A549 treated with CpdA at 1 μM for 4 hours (cell line): ENCODE data around the gene PRTN3. TPM values are rescaled to one million over a fixed set of nuclear protein-coding genes. Genes with fewer than 3 reads are reported as not detected.

Experiments used
- total RNA-seq: library from RNA; stranded (reverse); fragments of 200-300 nt; extraction: Qiagen RNA extraction; gene quantifications from 5 replicates; pipeline ENCODE4 v1.2.3, GENCODE V29; 2022; ENCODE audit warnings: low read depth

Gene PRTN3, protein sequence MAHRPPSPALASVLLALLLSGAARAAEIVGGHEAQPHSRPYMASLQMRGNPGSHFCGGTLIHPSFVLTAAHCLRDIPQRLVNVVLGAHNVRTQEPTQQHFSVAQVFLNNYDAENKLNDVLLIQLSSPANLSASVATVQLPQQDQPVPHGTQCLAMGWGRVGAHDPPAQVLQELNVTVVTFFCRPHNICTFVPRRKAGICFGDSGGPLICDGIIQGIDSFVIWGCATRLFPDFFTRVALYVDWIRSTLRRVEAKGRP
- total RNA-seq, result 0.21 to 0.36 TPM (median 0.29 TPM) in 4 of 5 replicates, not detected in the other

DNA sequence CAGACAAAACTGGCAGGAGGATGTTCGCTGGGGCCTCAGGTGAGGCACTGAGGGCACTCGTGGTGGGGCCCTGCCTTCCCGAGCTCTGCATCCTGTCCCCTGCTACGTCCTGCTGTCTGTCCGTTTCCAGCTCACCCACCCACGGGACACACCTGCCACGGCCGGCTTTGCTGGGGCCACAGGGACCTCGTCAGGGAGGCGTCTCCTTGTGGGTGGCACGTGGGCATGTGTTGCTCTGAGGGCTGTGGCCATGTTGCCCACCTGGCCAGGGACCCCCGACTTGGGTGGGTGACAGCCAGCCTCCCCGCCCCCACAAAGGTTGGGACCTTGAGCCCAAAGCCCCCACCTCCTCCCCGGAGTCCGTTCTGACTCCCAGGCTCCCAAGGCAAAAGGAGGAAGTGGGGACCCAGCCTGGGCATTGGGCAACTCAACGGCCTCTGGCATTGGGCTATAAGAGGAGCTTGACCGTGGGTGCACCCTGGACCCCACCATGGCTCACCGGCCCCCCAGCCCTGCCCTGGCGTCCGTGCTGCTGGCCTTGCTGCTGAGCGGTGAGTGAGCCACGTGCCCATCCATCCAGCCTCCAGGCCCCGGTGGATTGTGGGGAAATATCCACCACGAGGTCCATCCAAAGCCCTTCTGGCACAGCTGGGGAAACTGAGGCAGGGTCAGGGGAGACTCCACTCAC lies at the start of gene PRTN3:
TSS of gene PRTN3 (plus strand) at position 481 of the 688 bp plus-strand sequence. CDS start at position 491, 10 bp downstream.

DNA sequence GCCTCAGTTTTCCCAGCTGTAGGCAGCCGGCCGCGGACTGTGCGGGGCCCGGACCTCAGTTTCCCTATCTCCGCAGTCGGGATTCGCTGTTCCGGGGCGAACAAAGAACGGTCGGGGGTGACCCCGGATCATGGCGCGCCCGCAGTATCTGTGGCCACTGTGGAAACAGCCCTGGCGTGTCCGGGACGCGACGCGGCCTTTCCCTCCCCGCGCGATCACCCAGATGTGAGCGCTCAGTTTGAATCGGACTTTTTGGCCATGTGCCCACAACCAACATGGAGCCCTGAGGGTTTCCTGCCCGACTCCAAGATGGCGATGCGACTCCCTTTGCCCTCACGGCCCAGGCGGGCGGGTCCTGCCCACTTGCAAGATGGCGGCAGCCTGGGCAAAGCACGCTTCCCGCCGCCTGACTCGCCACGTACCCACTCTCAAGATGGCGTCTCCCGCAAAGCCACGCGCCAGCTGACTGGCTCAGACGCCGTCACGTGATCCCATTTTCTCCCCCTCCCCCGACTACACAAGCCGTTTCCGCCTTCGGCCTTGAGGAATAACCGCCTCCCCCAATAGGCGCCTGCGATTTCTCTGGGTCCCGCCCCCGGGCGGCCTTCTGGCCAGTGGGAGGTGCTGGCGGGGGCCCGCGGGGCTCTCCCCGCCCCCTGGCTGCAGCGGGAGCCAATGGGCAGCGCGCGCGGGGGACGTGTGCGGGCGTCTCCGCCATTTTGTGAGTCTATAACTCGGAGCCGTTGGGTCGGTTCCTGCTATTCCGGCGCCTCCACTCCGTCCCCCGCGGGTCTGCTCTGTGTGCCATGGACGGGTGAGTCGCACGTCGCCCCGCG lies 43.9 kb upstream of the PRTN3 start, which contains the start of gene PTBP1:
TSS of gene PTBP1 (plus strand) at position 761 of the 836 bp plus-strand sequence. CDS start at position 807, 46 bp downstream.

DNA sequence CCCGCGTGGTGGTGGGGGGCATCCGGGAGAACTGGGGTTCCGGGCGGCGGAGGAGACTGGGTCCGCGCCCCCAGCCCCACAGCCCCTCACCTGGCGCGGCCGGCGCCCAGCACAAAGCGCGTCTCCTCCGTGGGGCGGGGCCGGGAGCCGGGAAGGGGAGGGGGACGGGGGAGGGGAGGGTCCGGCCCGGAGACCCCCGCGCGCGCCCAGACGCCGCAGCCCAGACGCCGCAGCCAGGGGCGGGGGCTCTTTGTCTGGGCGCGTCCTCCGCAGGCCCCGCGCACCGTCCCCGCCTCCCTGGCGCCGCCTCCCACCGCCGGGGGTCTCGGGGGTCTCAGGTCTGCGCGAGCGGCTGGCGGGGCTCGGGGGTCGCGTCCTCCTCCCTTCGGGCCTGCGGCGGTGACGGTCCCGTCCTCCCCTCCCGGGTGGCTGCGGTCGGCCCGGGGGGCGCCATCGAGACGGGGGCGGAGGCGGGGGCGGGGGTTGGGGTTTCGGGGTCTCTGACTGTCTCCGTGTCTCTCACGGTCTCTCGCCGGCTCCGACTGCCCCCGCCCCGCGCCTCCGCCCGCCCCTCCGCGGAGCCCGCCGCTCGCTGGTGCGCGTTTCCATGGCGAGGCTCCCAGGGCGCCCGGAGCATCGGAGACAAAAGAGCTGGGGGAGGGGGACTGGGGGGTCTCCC lies 18.8 kb upstream of the PRTN3 start, which contains the start of gene PLPPR3:
TSS of gene PLPPR3 (minus strand) at position 131 of the 679 bp plus-strand sequence. CDS start 396 bp downstream, outside the sequence.

DNA sequence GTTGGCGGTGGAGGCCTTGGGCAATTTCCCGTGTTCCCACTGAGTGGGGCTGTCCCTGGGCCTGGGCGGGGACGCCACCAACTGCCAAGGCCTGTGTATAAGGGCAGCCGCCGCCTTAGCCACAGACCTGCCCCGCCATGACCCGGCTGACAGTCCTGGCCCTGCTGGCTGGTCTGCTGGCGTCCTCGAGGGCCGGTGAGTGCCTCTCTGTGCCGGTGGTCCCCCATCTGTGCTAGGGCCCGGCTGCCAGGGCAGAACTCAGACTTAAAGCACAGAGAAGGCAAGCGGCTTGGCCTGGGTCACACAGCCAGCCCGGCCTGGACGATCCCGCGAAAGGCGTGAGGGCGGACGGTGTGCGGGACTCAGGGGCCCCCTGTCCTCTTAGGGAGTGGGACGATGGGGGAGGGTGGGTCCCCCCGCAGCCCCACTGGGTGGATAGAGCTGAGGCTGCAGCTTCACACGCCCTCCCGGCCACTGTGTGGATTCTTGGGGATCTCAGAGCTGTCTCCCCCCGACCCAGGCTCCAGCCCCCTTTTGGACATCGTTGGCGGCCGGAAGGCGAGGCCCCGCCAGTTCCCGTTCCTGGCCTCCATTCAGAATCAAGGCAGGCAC lies 13.0 kb upstream of the PRTN3 start, which contains the start of gene AZU1:
TSS of gene AZU1 (plus strand) at position 128 of the 612 bp plus-strand sequence. CDS start at position 138, 10 bp downstream.

DNA sequence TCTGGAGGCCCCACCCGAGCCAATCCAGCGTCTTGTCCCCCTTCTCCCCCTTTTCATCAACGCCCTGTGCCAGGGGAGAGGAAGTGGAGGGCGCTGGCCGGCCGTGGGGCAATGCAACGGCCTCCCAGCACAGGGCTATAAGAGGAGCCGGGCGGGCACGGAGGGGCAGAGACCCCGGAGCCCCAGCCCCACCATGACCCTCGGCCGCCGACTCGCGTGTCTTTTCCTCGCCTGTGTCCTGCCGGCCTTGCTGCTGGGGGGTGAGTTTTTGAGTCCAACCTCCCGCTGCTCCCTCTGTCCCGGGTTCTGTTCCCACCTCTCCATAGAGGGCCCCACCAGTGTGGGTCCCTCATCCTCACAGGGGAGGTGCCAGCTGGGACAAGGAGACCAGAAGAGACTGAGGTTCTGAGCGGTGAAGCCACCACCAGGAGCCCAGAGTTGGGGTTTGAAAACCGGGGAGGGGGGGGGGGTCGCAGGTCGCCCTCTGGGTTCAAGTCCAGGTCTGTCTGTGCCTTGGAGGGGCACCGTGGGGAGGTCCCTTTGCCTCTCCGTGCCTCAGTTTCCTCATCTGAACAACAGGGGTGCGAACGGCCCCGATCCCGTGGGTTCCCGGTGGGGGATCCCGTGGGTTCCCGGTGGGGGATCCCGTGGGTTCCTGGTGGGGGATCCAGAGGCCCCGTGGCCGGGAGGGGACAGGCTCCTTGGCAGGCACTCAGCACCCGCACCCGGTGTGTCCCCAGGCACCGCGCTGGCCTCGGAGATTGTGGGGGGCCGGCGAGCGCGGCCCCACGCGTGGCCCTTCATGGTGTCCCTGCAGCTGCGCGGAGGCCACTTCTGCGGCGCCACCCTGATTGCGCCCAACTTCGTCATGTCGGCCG lies 11.6 kb downstream of the PRTN3 start, which contains the start of gene ELANE:
TSS of gene ELANE (plus strand) at position 168 of the 878 bp plus-strand sequence. CDS start at position 194, 26 bp downstream.

DNA sequence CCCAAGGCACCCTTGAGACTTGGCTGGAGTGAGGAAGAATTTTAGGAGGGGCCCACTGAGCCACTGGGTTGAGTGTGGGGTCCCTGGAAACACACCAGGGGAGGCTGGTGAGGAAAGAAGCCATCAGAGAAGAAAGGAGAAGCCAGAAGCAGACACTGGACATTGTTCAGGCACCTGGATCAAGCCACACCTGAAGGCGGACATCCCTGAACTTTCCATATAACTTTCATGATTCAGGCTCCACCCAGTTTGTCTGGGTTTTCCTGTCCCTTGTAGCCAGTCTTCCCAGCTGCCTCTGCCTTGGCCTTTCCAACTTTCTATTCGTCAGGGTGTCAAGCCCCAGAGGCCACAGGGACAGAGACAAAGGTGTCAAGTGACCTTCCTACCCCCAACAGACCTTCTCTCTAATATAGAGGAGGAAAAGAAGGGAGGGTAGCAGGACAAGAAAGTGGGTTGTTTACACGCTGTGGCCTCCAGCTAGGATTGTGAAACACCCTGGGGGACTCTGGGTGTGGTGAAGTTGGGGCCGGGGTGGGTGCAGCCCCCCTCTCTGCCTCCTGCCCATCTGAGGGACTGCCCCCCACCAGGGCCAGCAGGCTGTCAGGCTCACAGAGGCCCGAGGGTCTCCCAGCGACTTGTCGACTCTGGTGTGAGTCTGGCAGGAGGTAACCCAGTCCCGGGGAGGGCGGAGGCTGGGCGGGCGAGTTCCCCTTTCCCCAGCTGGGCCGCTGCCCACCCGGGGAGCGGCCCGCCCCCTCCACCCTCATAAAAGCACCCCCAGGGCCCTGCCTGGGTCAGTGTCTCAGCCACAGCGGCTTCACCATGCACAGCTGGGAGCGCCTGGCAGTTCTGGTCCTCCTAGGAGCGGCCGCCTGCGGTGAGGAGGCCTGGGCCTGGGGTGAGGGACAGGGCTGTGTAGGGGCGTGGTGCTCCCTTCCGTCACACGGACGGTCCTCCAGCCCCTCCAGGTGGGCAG lies 18.4 kb downstream of the PRTN3 start, which contains the start of gene CFD:
TSS of gene CFD (plus strand) at position 797 of the 976 bp plus-strand sequence. CDS start at position 823, 26 bp downstream.

DNA sequence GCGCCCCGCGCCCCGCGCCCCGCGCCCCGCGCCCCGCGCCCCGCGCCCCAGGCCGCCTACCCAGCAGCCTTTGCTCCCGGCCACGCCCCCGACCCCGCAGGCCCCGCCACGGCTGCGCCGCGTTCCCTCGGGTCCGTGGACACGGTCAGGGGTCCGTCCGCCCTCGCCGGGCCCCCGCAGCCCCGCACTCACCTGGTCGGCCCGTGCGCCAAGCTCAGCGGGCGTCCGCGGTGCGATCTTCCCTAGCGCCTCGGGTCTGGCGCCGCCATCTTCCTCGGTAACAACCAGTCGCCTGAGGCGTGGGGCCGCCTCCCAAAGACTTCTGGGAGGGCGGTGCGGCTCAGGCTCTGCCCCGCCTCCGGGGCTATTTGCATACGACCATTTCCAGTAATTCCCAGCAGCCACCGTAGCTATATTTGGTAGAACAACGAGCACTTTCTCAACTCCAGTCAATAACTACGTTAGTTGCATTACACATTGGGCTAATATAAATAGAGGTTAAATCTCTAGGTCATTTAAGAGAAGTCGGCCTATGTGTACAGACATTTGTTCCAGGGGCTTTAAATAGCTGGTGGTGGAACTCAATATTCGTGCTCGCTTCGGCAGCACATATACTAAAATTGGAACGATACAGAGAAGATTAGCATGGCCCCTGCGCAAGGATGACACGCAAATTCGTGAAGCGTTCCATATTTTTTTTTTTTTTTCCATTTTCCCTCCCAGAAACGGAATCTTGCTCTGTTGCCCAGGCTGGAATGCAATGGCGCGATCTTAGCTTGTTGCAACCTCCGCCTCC lies 52.3 kb downstream of the PRTN3 start, which contains the start of the genes MED16 and RNU6-9:
TSS of gene MED16 (minus strand) at position 294 of the 796 bp plus-strand sequence. CDS start 2,056 bp downstream, outside the sequence.
TSS of gene RNU6-9 (plus strand) at position 591 of the 796 bp plus-strand sequence.

Other genes with a start within 250 kb of the PRTN3 start
- gene POLRMT, start 207.5 kb upstream of the PRTN3 start, total RNA-seq, result 79.8 to 102 TPM (median 97.1 TPM) in 5 replicates
- gene FGF22, start 201.1 kb upstream of the PRTN3 start, total RNA-seq, result 0.58 to 1.1 TPM (median 0.88 TPM) in 5 replicates
- gene RNF126, start 177.8 kb upstream of the PRTN3 start, total RNA-seq, result 54.9 to 71.5 TPM (median 67.0 TPM) in 5 replicates
- 118 to 154 TPM (median 135 TPM) in 5 replicates for gene FSTL3, start 164.6 kb upstream of the PRTN3 start, total RNA-seq
- gene PRSS57, start 145.5 kb upstream of the PRTN3 start, total RNA-seq, result 0.13 TPM in 1 of 5 replicates, not detected in the others
- gene PALM, start 132.1 kb upstream of the PRTN3 start, total RNA-seq, result 10.0 to 17.7 TPM (median 15.2 TPM) in 5 replicates
- 75.0 to 98.0 TPM (median 94.7 TPM) in 5 replicates for gene MISP, start 89.9 kb upstream of the PRTN3 start, total RNA-seq
- gene PTBP1, start 43.5 kb upstream of the PRTN3 start, total RNA-seq, result 223 to 257 TPM (median 229 TPM) in 5 replicates
- gene PLPPR3, start 19.0 kb upstream of the PRTN3 start, total RNA-seq, result 2.7 to 5.0 TPM (median 4.1 TPM) in 5 replicates
- 0.08 to 0.21 TPM (median 0.19 TPM) in 4 of 5 replicates, not detected in the other for gene AZU1, start 13.2 kb upstream of the PRTN3 start, total RNA-seq
- not detected in 5 replicates for gene ELANE, start 11.3 kb downstream of the PRTN3 start, total RNA-seq
- gene CFD, start 18.7 kb downstream of the PRTN3 start, total RNA-seq, result 8.5 to 21.1 TPM (median 18.0 TPM) in 5 replicates
- 11.0 to 24.5 TPM (median 19.4 TPM) in 5 replicates for gene MED16, start 52.2 kb downstream of the PRTN3 start, total RNA-seq
- gene RNU6-9, start 52.5 kb downstream of the PRTN3 start, total RNA-seq, result not detected in 5 replicates
- 26.7 to 41.0 TPM (median 37.5 TPM) in 5 replicates for gene R3HDM4, start 72.2 kb downstream of the PRTN3 start, total RNA-seq
- 0.38 to 0.48 TPM (median 0.46 TPM) in 4 of 5 replicates, not detected in the other for gene KISS1R, start 76.3 kb downstream of the PRTN3 start, total RNA-seq
- 2.9 to 5.8 TPM (median 5.2 TPM) in 5 replicates for gene ARID3A, start 85.0 kb downstream of the PRTN3 start, total RNA-seq
- 40.6 to 72.1 TPM (median 63.9 TPM) in 5 replicates for gene WDR18, start 143.3 kb downstream of the PRTN3 start, total RNA-seq
- gene GRIN3B, start 159.4 kb downstream of the PRTN3 start, total RNA-seq, result 1.3 to 3.1 TPM (median 2.6 TPM) in 5 replicates
- 72.1 to 118 TPM (median 104 TPM) in 5 replicates for gene TMEM259, start 180.1 kb downstream of the PRTN3 start, total RNA-seq
- not detected in 5 replicates for gene RNU6-2, start 180.5 kb downstream of the PRTN3 start, total RNA-seq
- gene CNN2, start 185.6 kb downstream of the PRTN3 start, total RNA-seq, result 48.1 to 59.4 TPM (median 53.7 TPM) in 5 replicates
- gene ABCA7, start 199.1 kb downstream of the PRTN3 start, total RNA-seq, result 5.8 to 11.0 TPM (median 7.6 TPM) in 5 replicates
- 1.8 to 2.2 TPM (median 2.0 TPM) in 5 replicates for gene ARHGAP45, start 226.2 kb downstream of the PRTN3 start, total RNA-seq